Fibroblast of lung (primary cell): Measurements from ENCODE around the gene TMEM217.

Experiments used
- EZH2 ChIP-seq: IDR thresholded peaks from 2 replicates; pipeline ENCODE4 v1.5.1; 2012; ENCODE audit warnings: low read length, control low read depth, mild to moderate bottlenecking; ENCODE audit errors: missing control alignments
- TF ChIP-seq, protein P1 (sequence below), 2 donors: IDR thresholded peaks in 1 of 2; conservative IDR thresholded peaks in 1 of 2; 1 replicate in 1 of 2; 2 replicates in 1 of 2; pipeline ENCODE4 v1.5.1; 2011 to 2012; ENCODE audit warnings: low read length in 2 of 2, control low read depth in 1 of 2, inconsistent platforms in 1 of 2, low read depth in 1 of 2, mild to moderate bottlenecking in 1 of 2

DNA sequence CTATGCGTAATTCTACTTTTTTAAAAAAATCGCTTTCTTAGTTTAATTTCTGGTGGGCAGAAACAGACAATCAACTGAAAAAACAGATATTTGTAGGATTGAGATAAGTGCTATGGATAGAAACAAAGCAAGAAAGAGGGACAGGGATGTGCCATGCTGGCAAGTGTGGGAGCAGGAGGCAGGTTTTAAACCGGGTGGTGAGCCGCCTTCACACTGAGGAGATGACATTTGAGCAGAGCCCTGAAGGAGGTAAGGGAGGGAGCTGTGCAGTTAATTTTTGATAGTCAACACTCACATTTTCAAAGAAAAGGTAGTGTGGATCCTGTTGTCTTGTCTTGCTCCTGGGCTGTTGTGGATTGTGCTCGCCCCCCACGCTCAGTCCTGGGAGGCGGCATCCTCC lies 46.8 kb upstream of the TMEM217 start:
- TF ChIP-seq, protein P1, sequence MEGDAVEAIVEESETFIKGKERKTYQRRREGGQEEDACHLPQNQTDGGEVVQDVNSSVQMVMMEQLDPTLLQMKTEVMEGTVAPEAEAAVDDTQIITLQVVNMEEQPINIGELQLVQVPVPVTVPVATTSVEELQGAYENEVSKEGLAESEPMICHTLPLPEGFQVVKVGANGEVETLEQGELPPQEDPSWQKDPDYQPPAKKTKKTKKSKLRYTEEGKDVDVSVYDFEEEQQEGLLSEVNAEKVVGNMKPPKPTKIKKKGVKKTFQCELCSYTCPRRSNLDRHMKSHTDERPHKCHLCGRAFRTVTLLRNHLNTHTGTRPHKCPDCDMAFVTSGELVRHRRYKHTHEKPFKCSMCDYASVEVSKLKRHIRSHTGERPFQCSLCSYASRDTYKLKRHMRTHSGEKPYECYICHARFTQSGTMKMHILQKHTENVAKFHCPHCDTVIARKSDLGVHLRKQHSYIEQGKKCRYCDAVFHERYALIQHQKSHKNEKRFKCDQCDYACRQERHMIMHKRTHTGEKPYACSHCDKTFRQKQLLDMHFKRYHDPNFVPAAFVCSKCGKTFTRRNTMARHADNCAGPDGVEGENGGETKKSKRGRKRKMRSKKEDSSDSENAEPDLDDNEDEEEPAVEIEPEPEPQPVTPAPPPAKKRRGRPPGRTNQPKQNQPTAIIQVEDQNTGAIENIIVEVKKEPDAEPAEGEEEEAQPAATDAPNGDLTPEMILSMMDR (conservative IDR thresholded peaks at IDR 0.05 in 1 of 2, IDR thresholded peaks at IDR 0.05 in 1 of 2; ENCODE audit: low read depth in 1 of 2, low read length in 2 of 2), result no peak
- TF ChIP-seq EZH2, result no peak
